ENCODE results near the gene RTBDN. TPM values are rescaled to one million over a fixed set of nuclear protein-coding genes. Genes with fewer than 3 reads are reported as not detected.

The RTBDN gene
- total and polyA plus RNA-seq, 9 donors: not detected

- H3K36me3 ChIP-seq: no peaks in the 10 kb centered on the region
- 96% methylated on average over 6 of the region's 6 CpGs for WGBS, 3 donors
Measured at GRCh38 chr19:12875086-12875485, 40.7 kb upstream of the RTBDN start.

DNA sequence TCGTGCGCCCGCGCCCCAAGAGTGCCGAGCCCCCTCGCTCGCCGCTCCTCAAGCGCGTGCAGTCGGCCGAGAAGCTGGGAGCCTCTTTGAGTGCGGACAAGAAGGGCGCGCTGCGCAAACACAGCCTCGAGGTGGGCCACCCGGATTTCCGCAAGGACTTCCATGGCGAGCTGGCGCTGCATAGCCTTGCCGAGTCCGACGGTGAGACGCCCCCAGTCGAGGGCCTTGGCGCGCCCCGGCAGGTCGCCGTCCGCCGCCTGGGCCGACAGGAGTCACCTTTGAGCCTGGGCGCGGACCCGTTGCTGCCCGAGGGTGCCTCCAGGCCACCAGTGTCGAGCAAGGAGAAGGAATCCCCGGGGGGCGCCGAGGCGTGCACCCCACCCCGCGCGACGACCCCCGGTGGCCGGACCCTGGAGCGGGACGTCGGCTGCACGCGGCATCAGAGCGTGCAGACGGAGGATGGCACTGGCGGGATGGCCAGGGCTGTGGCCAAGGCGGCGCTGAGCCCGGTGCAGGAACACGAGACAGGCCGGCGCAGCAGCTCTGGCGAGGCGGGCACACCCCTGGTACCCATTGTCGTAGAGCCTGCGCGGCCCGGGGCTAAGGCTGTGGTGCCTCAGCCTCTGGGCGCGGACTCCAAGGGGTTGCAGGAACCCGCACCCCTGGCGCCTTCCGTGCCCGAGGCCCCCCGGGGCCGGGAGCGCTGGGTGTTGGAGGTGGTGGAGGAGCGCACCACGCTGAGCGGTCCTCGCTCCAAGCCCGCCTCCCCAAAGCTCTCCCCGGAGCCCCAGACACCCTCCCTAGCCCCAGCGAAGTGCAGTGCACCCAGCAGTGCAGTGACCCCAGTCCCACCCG is 39.7 kb upstream of the RTBDN start:
- 89 to 94% (median 90%) methylated on average over 74 to 86 of the region's 86 CpGs for WGBS, 3 donors
- TF ChIP-seq POLR2A (IDR thresholded peaks at IDR 0.05): no peak
- TF ChIP-seq EP300 (IDR thresholded peaks at IDR 0.05): no peak
- no peak for TF ChIP-seq CTCF (IDR thresholded peaks at IDR 0.05)
- Histone ChIP-seq H3K4me3 (no peak overlapping the region), H3K27ac (no peak overlapping the region), H3K4me1 (ENCODE audit: insufficient read depth) (peaks cover 4% of the 10 kb centered on the region), H3K36me3 (no peaks in the 10 kb centered on the region), H3K9me3 (no peaks in the 10 kb centered on the region), H3K27me3 (no peaks in the 10 kb centered on the region)
- intact Hi-C loops (cut with DNase I): no loop called here
- peak in 2 of 5 donors; percentile 45 to 50 for DNase-seq

More at GRCh38 chr19:12875086-12875485, 40.7 kb upstream of the RTBDN start:
- TF ChIP-seq POLR2A (IDR thresholded peaks at IDR 0.05): no peak
- Histone ChIP-seq H3K27ac (no peak overlapping the region), H3K4me1 (ENCODE audit: insufficient read depth) (peaks cover 4% of the 10 kb centered on the region), H3K4me3 (no peak overlapping the region), H3K9me3 (no peaks in the 10 kb centered on the region), H3K27me3 (no peaks in the 10 kb centered on the region)
- no peak for DNase-seq
- intact Hi-C loops (cut with DNase I): no loop called here

DNA sequence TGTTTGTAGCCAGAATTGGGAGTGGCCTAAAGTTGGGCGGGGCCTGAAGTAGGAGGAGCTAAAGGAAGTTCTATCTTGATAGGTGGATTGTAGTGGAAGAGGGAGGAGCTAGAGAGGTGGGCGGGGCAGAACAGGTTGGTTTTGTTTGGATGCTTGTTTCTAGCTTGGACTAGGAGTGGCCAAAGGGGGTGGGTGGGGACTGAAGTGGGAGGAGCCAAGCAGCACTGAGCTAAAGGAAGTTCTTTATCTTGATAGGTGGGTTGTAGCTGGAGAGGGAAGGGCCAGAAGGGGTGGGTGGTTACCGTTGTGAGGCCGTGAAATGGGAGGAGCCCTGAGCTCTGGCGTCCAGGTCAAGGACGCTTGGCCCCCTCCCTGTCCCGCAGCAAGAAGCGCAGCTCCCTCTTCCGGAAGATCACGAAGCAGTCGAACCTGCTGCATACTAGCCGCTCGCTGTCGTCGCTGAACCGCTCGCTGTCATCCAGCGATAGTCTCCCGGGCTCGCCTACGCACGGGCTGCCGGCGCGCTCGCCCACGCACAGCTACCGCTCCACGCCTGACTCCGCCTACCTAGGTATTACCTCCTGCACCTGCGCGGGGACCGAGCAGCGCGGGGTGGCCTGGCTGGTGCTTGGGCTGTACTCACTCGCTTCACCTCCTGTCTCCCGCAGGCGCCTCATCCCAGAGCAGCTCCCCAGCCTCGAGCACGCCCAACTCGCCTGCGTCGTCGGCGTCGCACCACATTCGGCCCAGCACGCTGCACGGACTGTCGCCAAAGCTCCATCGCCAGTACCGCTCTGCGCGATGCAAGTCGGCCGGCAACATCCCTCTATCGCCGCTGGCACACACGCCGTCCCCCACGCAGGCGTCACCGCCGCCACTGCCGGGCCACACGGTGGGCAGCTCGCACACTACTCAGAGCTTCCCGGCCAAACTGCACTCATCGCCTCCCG is 38.8 kb upstream of the RTBDN start:
- H3K4me3 ChIP-seq: no peak overlapping the region
- peak; percentile 65 to 91 (median 86) for DNase-seq
- no peaks in the 10 kb centered on the region for H3K36me3 ChIP-seq
- H3K9me3 ChIP-seq: no peaks in the 10 kb centered on the region
- TF ChIP-seq CTCF (IDR thresholded peaks at IDR 0.05) (no peak), POLR2A (IDR thresholded peaks at IDR 0.05) (no peak), EP300 (IDR thresholded peaks at IDR 0.05) (no peak)
- intact Hi-C loops (cut with DNase I): no loop called here
- peaks cover 4% of the 10 kb centered on the region for H3K4me1 ChIP-seq (ENCODE audit: insufficient read depth)
- WGBS, 3 donors: 41 to 63% (median 48%) methylated on average over 70 of the region's 70 CpGs
- no peaks in the 10 kb centered on the region for H3K27me3 ChIP-seq
- no peak overlapping the region for H3K27ac ChIP-seq

DNA sequence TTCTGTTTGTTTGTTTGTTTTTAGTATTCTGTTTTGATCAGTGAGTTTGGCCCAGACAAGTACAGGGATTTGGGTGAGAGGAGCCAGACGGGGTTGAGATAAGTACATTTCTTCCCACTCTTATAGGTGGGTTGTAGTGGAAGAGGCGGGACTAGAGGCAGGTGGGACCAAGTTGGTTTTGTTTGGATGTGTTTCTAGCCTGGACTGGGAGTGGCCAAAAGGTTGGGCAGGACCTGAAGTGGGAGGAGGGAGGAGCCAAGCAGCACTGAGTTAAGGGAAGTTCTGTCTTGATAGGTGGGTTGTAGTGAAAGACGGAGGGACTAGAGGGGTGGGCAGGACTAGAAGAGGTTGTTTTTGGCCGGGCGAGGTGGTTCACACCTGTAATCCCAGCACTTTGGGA is 37.9 kb upstream of the RTBDN start:
- peaks cover 4% of the 10 kb centered on the region for H3K4me1 ChIP-seq (ENCODE audit: insufficient read depth)
- intact Hi-C loops (cut with DNase I): no loop called here
- H3K27ac ChIP-seq: no peak overlapping the region
- H3K4me3 ChIP-seq: no peak overlapping the region
- H3K27me3 ChIP-seq: no peaks in the 10 kb centered on the region
- H3K9me3 ChIP-seq: no peaks in the 10 kb centered on the region
- H3K36me3 ChIP-seq: no peaks in the 10 kb centered on the region
- no peak for TF ChIP-seq POLR2A (IDR thresholded peaks at IDR 0.05)
- no peak for TF ChIP-seq CTCF (IDR thresholded peaks at IDR 0.05)
- TF ChIP-seq EP300 (IDR thresholded peaks at IDR 0.05): no peak
- DNase-seq: no peak
- WGBS, 3 donors: 81 to 86% (median 81%) methylated on average over 5 of the region's 5 CpGs
